Putamen (tissue), 1 donor: ENCODE results near the gene SCN8A.
"Not testable (repeated sequence)": the region's sequence is repeated elsewhere in the genome, so short reads cannot be mapped to it uniquely, and the experiment has no call there.

Experiments used
- DNase-seq: peaks from one replicate; pipeline ENCODE4 v3.0.0-alpha.2; 2016; ENCODE audit warnings: low spot score

SCN8A gene

GRCh38 chr12:51591016-51591901 is at the start of gene SCN8A:
TSS of gene SCN8A (plus strand) at chr12:51591233. CDS start at chr12:51662818, 71,585 bp downstream.
- no peak for DNase-seq

GRCh38 chr12:51546097-51546496 is 44.9 kb upstream of the SCN8A start:
- DNase-seq = no peak

DNA sequence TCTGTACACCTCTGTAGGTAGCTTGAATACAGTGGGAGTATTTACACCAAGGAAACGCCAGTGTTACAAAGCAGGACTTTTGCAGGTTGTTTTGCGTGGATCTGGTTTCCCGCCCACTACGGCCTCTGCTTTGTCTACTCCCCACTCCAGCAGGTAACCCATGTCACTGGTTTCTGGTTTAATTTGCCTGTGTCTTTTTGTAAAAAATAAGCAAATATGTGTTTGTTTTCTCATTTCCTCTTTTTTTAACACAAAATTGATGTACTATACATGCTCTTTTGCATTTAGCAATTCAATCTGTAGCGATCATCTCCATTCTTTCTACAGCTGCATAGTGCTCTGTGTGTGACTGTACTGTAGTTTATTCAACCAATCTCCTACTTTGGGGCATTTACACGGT is 43.4 kb upstream of the SCN8A start:
- DNase-seq = no peak

DNA sequence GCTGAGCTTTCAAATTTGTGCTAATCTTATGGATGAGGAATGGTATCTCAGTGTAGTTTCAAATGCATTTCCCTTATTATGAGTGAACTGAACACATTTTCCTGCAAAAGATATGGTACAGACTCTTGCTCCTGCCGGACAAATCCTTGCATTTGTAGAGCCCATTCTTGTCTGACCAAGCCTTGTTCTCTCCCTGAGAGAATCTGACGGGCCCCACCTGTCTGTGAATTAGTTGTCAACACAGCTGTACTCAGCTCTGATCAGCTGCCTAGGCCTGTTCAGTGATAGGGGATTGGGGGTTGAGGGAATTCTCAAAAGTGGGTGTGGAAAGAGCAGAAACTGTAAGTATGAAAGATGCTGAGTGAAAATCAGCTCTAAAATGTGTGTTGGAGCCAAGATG is 42.8 kb upstream of the SCN8A start:
- DNase-seq = no peak

DNA sequence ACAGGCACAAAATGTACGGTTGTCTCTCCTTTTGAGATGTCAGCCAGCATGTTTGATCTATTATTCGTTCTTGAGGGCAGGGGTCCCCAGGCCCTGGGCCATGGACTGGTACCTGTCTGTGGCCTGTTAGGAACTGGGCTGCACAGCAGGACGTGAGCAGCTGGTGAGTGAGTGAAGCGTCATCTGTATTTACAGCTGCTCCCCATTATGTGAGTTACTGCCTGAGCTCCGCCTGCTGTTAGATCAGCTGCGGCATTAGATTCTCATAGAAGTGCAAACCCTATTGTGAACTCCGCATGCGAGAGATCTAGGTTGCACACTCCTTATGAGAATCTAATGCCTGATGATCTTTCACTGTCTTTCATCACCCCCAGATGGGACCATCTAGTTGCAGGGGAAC is 41.4 kb upstream of the SCN8A start:
- DNase-seq = no peak

GRCh38 chr12:51568271-51569032 is 22.6 kb upstream of the SCN8A start:
- not testable (repeated sequence) for DNase-seq

DNA sequence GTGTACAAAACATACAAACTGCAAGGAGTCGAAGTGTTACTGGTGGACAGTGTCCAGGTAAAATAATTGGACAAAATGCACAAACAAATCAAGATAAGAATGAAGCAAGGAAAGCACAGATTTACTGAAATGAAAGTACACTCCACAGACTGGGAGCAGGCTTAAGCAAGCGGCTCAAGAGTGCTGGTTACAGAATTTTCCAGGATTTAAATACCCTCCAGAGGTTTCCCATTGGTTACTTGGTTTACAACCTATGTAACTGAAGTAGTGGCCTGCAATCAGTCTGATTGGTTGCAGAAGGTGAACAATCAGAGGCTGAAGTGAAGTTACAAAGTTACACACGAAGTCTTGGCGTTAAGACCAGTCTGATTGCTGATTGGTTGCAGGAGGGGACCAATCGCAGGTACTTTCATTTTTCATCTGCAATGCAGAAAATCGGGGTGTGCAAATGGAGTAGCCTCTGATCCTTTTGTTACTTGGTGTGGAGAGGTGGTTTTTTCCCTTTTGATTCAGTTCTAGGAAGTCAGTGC is 11.6 kb upstream of the SCN8A start:
- no peak for DNase-seq

DNA sequence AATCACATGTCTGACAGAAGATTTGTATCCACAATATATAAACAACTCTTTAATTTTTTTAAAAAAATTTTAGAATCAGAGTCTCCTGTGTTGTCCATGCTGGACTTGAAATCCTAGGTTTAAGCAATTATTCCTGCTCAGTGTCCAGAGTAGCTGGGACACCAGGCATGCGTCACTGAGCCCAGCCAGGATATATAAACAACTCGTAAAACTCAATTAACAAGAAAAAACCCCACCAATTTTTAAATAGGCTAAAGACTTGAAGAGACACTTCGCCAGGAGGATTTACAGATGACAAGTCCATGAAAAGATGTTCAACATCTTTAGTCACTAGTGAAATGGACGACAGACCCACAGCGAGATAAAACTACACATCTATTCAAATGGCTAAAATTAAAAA is 2.0 kb upstream of the SCN8A start:
- no peak for DNase-seq

DNA sequence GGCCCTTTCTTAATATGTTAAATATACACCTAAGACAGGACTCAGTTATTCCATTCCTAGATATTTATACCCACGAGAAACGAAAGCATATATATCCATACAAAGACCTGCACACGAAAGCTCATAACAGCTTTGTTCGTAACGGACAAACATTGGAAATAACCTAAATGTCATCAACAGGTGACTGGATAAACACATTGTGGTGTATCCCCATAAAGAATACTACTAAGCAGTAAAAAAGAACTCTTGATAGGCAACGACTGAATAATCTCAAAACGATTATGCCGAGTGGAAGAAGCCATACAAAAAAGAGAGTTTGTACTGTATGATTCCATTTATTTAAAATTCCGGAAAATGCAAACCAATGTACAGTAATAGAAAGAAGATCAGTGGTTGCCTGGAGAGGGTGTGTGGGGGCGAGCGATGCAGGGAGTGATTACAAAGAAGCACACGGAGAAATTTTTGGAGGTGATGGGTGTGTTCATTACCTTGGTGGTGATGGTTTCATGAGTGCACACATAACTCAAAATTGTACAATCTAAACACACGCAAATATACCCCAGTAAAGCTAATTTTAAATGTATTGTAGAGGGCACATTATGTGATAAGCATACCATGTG is 1.4 kb upstream of the SCN8A start:
- peak; percentile 69 for DNase-seq

- peak; percentile 78 for DNase-seq
Observed at GRCh38 chr12:51590347-51591015, 552 bp upstream of the SCN8A start.

- DNase-seq = no peak
Observed at GRCh38 chr12:51592034-51592705, 1.1 kb downstream of the SCN8A start.

- DNase-seq = no peak
Observed at GRCh38 chr12:51593021-51593420, 2.0 kb downstream of the SCN8A start.

DNA sequence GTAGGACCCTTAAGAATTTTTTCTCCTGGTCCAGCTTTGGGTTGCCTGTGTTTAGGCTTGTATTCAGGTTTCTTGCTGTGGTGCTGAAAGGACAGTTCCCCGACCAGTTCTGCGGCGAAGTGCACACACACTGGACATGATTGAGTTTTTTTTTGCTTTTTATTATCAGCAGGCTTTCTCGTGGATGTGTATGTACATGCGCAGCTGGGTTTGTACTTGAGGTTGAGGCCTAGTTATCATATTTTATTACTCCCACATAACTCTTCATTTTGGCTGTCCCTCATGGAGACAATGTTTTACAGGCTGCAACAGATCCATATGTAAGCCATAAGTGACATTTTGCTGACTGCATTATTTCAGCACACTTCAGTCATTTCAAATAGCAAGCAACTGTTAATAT is 2.5 kb downstream of the SCN8A start:
- DNase-seq = no peak

DNA sequence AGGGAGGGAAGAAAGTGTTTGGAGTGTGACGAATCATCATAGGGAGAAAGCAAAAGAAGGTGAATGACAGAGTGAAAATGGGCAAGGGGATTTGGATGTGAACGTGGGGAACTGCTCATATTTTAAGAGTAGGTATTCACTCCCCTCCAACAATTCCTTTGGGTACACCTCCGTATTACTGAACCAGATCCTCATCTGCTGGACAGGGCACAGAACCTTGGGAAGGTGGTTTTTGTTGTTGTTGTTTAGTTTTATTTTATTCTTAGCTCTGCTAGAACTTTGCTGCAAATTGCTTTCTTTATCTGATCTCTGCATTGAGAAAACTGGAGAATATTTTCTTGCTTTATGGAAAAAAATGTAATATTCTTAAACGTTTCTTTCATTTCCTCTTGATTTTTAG is 7.1 kb downstream of the SCN8A start:
- DNase-seq = no peak

GRCh38 chr12:51600721-51601120 is 9.7 kb downstream of the SCN8A start:
- no peak for DNase-seq

GRCh38 chr12:51601241-51601640 is 10.2 kb downstream of the SCN8A start:
- no peak for DNase-seq

DNA sequence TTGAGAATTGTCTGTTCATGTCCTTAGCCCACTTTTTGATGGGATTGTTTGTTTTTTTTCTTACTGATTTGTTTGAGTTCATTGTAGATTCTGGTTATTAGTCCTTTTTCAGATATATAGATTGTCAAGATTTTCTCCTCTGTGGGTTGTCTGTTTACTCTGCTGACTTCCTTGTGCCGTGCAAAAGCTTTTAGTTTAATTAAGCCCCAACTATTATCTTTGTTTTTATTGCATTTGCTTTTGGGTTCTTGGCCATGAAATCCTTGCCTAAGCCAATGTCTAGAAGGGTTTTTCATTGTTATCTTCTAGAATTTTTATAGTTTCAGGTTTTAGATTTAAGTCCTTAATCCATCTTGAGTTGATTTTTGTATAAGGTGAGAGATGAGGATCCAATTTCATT is 14.9 kb downstream of the SCN8A start:
- not testable (repeated sequence) for DNase-seq

DNA sequence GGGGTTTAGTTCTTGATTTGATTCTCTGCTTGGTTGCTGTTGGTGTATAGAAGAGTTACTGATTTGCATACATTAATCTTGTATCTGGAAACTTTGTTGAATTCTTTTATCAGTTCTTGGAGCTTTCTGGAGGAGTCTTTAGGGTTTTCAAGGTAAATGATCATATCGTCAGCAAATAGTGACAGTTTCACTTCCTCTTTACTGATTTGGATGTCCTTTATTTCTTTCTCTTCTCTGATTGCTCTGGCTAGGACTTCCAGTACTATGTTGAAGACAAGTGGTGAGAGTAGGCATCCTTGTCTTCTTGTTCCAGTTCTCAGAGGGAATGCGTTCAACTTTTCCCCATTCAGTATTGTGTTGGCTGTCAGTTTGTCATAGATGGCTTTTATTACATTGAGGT is 16.2 kb downstream of the SCN8A start:
- DNase-seq = not testable (repeated sequence)

DNA sequence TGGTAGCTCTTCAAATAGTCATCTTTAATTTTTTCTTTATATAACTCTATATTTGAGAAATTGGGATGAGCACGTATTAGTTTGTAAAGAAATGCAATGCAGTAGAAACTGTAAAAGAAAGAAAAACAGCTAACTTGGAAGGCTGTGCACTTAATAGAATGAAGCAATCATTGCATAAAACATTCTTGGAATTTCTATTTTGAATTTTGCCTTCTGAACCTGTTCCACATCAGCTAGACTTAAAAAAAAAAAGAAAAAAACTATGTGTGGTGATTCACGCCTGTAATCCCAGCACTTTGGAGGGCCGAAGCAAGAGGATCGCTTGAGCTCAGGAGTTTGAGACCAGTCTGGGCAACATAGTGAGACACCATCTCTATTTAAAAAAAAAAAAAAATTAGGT is 29.4 kb downstream of the SCN8A start:
- DNase-seq = no peak

- no peak for DNase-seq
Observed at GRCh38 chr12:51621156-51621922, 30.3 kb downstream of the SCN8A start.

- DNase-seq = no peak
Observed at GRCh38 chr12:51622564-51622963, 31.5 kb downstream of the SCN8A start.
